ENCODE data around the gene PPFIBP1.

PPFIBP1 gene

GRCh38 chr12:27743601-27744000 lies 219.6 kb downstream of the PPFIBP1 start:
- Histone ChIP-seq H3K9me3 (ENCODE audit: control insufficient read depth, insufficient read depth, low read length) (no peaks in the 10 kb centered on the region), H3K27me3 (ENCODE audit: control insufficient read depth, insufficient read depth, low read length) (no peaks in the 10 kb centered on the region), H3K4me1 (ENCODE audit: control insufficient read depth, insufficient read depth, low read length) (no peaks in the 10 kb centered on the region), H3K36me3 (ENCODE audit: control insufficient read depth, insufficient read depth, low read length) (peaks cover 3% of the 10 kb centered on the region; the same call in 1 of the 2 replicates), H3K27ac (ENCODE audit: low read length) (no peak overlapping the region), H3K4me3 (ENCODE audit: low read length) (no peak overlapping the region)
- no peak for DNase-seq (ENCODE audit: low read depth, low spot score)
- no CpG with 5 or more reads among the region's 5 CpGs for WGBS (ENCODE audit: insufficient coverage, insufficient read length)

Measured in iPS DF 6.9 (cell line).